HepG2 (cell line): Measurements from ENCODE around the gene MCAM. TPM values are rescaled to one million over a fixed set of nuclear protein-coding genes. Genes with fewer than 3 reads are reported as not detected.
A peak's percentile ranks its signal among the peaks of the same experiment; 100 is the strongest.

Experiments used
- ARNT ChIP-seq: fragments of 450-650 bp; IDR thresholded peaks from 2 replicates; pipeline ENCODE4 v1.6.1; 2017
- ARNTL ChIP-seq: sonication (generic); formaldehyde crosslinking; IDR thresholded peaks from 2 replicates; pipeline ENCODE4 v1.4.0; 2020; ENCODE audit warnings: mild to moderate bottlenecking, missing genetic modification reagents
- EZH2 ChIP-seq: conservative IDR thresholded peaks from 2 replicates; pipeline ENCODE4 v1.6.1; 2012; ENCODE audit warnings: mild to moderate bottlenecking, low read depth, low read length, moderate library complexity
- HDAC6 ChIP-seq: fragments of 200-600 bp; sonication (generic); IDR thresholded peaks from 2 replicates; pipeline ENCODE4 v1.7.0; 2017; ENCODE audit warnings: mild to moderate bottlenecking, antibody characterized with exemption, low read length, low read depth
- HMG20A ChIP-seq: IDR thresholded peaks from 2 replicates; pipeline ENCODE4 v1.6.1; 2016; ENCODE audit warnings: borderline replicate concordance
- HNRNPK ChIP-seq: fragments of 200-400 bp; formaldehyde crosslinking; IDR thresholded peaks from 2 replicates; pipeline ENCODE4 v1.6.1; 2018; ENCODE audit warnings: low read length, low read depth, moderate library complexity, mild to moderate bottlenecking; ENCODE audit not compliant: poor library complexity, severe bottlenecking
- IKZF1 ChIP-seq: fragments of 450-650 bp; IDR thresholded peaks from 2 replicates; pipeline ENCODE4 v1.7.1; 2016
- KDM5B ChIP-seq: sonication (generic); formaldehyde crosslinking; IDR thresholded peaks from 2 replicates; pipeline ENCODE4 v1.4.0; 2020; ENCODE audit warnings: missing genetic modification reagents, mild to moderate bottlenecking, borderline replicate concordance
- MLX ChIP-seq: IDR thresholded peaks from 2 replicates; pipeline ENCODE4 v1.6.1; 2016
- NONO ChIP-seq, 2 experiments: fragments of 450-650 bp in 1 of 2; sonication (generic) in 1 of 2; formaldehyde crosslinking in 1 of 2; IDR thresholded peaks in 1 of 2; conservative IDR thresholded peaks in 1 of 2; 2 replicates each; pipeline versions ENCODE4 v1.6.1 to v1.8.0; 2017 to 2022; ENCODE audit warnings: mild to moderate bottlenecking in 1 of 2, missing genetic modification reagents in 1 of 2, moderate library complexity in 1 of 2
- RBFOX2 ChIP-seq: fragments of 200-400 bp; formaldehyde crosslinking; IDR thresholded peaks from 2 replicates; pipeline ENCODE4 v1.6.1; 2017; ENCODE audit warnings: low read depth, mild to moderate bottlenecking, low read length
- SMARCE1 ChIP-seq: fragments of 450-650 bp; IDR thresholded peaks from 2 replicates; pipeline ENCODE4 v1.6.1; 2017; ENCODE audit warnings: borderline replicate concordance
- SNAPC2 ChIP-seq: sonication (generic); formaldehyde crosslinking; IDR thresholded peaks from 2 replicates; pipeline ENCODE4 v1.8.1; 2022; ENCODE audit warnings: mild to moderate bottlenecking, missing genetic modification reagents
- SUZ12 ChIP-seq: fragments of 150-350 bp; IDR thresholded peaks from 2 replicates; pipeline ENCODE4 v1.6.1; 2014; ENCODE audit warnings: low read depth, low read length
- TBP ChIP-seq: sonication (generic); formaldehyde crosslinking; IDR thresholded peaks from 2 replicates; pipeline ENCODE4 v1.5.0; 2020; ENCODE audit warnings: missing genetic modification reagents
- TOE1 ChIP-seq: sonication (generic); formaldehyde crosslinking; IDR thresholded peaks from 2 replicates; pipeline ENCODE4 v1.4.0; 2020; ENCODE audit warnings: mild to moderate bottlenecking, missing genetic modification reagents
- ZFP37 ChIP-seq: sonication (generic); formaldehyde crosslinking; IDR thresholded peaks from 2 replicates; pipeline ENCODE4 v1.4.0; 2020; ENCODE audit warnings: missing genetic modification reagents, borderline replicate concordance
- ZFP90 ChIP-seq: sonication (generic); formaldehyde crosslinking; IDR thresholded peaks from 2 replicates; pipeline ENCODE4 v1.8.0; 2022; ENCODE audit warnings: missing genetic modification reagents, mild to moderate bottlenecking, inconsistent platforms, borderline replicate concordance
- ZNF10 ChIP-seq: sonication (generic); formaldehyde crosslinking; IDR thresholded peaks from 2 replicates; pipeline ENCODE4 v1.4.0; 2020; ENCODE audit warnings: mild to moderate bottlenecking, low read depth, missing genetic modification reagents, borderline replicate concordance
- ZNF101 ChIP-seq: sonication (generic); formaldehyde crosslinking; IDR thresholded peaks from 2 replicates; pipeline ENCODE4 v1.4.0; 2020; ENCODE audit warnings: mild to moderate bottlenecking, low read depth, missing genetic modification reagents, borderline replicate concordance
- ZNF264 ChIP-seq: sonication (generic); formaldehyde crosslinking; IDR thresholded peaks from 2 replicates; pipeline ENCODE4 v1.4.0; 2020; ENCODE audit warnings: missing genetic modification reagents
- ZNF337 ChIP-seq: sonication (generic); formaldehyde crosslinking; IDR thresholded peaks from 2 replicates; pipeline ENCODE4 v1.5.1; 2020; ENCODE audit warnings: missing genetic modification reagents, low read depth, mild to moderate bottlenecking, borderline replicate concordance
- ZNF570 ChIP-seq: sonication (generic); formaldehyde crosslinking; IDR thresholded peaks from 2 replicates; pipeline ENCODE4 v1.4.0; 2020; ENCODE audit warnings: mild to moderate bottlenecking, missing genetic modification reagents, borderline replicate concordance
- ZNF605 ChIP-seq: sonication (generic); formaldehyde crosslinking; IDR thresholded peaks from 2 replicates; pipeline ENCODE4 v1.8.0; 2022; ENCODE audit warnings: mild to moderate bottlenecking, missing genetic modification reagents
- ZNF678 ChIP-seq: sonication (generic); formaldehyde crosslinking; IDR thresholded peaks from 2 replicates; pipeline ENCODE4 v1.4.0; 2020; ENCODE audit warnings: mild to moderate bottlenecking, missing genetic modification reagents
- ZNF710 ChIP-seq: sonication (generic); formaldehyde crosslinking; IDR thresholded peaks from 2 replicates; pipeline ENCODE4 v1.5.0; 2020; ENCODE audit warnings: mild to moderate bottlenecking, missing genetic modification reagents, borderline replicate concordance
- ZNF747 ChIP-seq: sonication (generic); formaldehyde crosslinking; IDR thresholded peaks from 2 replicates; pipeline ENCODE4 v1.8.1; 2023; ENCODE audit warnings: missing genetic modification reagents, mild to moderate bottlenecking, borderline replicate concordance
- ZNF749 ChIP-seq: sonication (generic); formaldehyde crosslinking; IDR thresholded peaks from 2 replicates; pipeline ENCODE4 v1.8.0; 2022; ENCODE audit warnings: mild to moderate bottlenecking, missing genetic modification reagents, moderate library complexity, borderline replicate concordance
- ZNF773 ChIP-seq: sonication (generic); formaldehyde crosslinking; IDR thresholded peaks from 2 replicates; pipeline ENCODE4 v1.4.0; 2020; ENCODE audit warnings: missing genetic modification reagents, borderline replicate concordance
- ZNF781 ChIP-seq: sonication (generic); formaldehyde crosslinking; IDR thresholded peaks from 2 replicates; pipeline ENCODE4 v1.5.1; 2020; ENCODE audit warnings: borderline replicate concordance, mild to moderate bottlenecking, missing genetic modification reagents; ENCODE audit errors: not compliant biosample characterization
- polyA plus RNA-seq, 8 experiments: library from polyadenylated mRNA; depleted of rRNA in 3 of 8; stranded (reverse) in 7 of 8; unstranded in 1 of 8; fragments of >200 nt; fragmentation: Illumina TruSeq in 4 of 8; extraction: Trizol in 4 of 8; gene quantifications; 2 replicates each; pipeline versions ENCODE4 v1.2.1 to v1.2.3, GENCODE V29; 2011 to 2016; ENCODE audit warnings: low read depth in 4 of 8, missing spikeins in 1 of 8, mixed read lengths in 1 of 8; ENCODE audit not compliant: insufficient read depth in 1 of 8
- total RNA-seq, 5 experiments: library from RNA; depleted of rRNA; stranded (reverse); fragments of >200 nt; fragmentation: Illumina TruSeq; extraction: Trizol; gene quantifications; 2 replicates each; pipeline ENCODE4 v1.2.3, GENCODE V29; 2016; ENCODE audit warnings: low read depth in 1 of 5

MCAM gene
- total and polyA plus RNA-seq, 2 of the 13 experiments (the other 11 are each of a cell fraction or from before 2014, with no cell fraction given) = 12.1 to 15.2 TPM

- no peak for TF ChIP-seq ZNF710 (CRISPR knock-in tag)
- no peak for TF ChIP-seq ARNT
- TF ChIP-seq KDM5B (CRISPR knock-in tag) = peak; percentile 11; the same call in 1 of the 2 replicates
- no peak for TF ChIP-seq ZNF264 (CRISPR knock-in tag)
- no peak for TF ChIP-seq IKZF1
- TF ChIP-seq ZNF337 (CRISPR knock-in tag) = no peak
- TF ChIP-seq TBP (CRISPR knock-in tag) = no peak
- TF ChIP-seq ZNF570 (CRISPR knock-in tag) = no peak
- no peak for TF ChIP-seq SMARCE1
- TF ChIP-seq HDAC6 = no peak
- no peak for TF ChIP-seq ZNF101
- TF ChIP-seq SNAPC2 (CRISPR knock-in tag) = no peak
- TF ChIP-seq ZNF781 (CRISPR knock-in tag) = no peak
- TF ChIP-seq EZH2 = no peak
- TF ChIP-seq ZNF678 = no peak
- TF ChIP-seq ZNF747 (CRISPR knock-in tag) = no peak
- TF ChIP-seq ZFP37 (CRISPR knock-in tag) = no peak
- TF ChIP-seq MLX (CRISPR knock-in tag) = no peak
- 0 out of 2 replicates have a peak, but pooled peaks have one; percentile 40 for TF ChIP-seq ZNF749 (CRISPR knock-in tag)
- peak; percentile 28; the same call in 1 of the 2 replicates for TF ChIP-seq ZNF605 (CRISPR knock-in tag)
- peak; percentile 87 for TF ChIP-seq HNRNPK
- no peak for TF ChIP-seq ARNTL (CRISPR knock-in tag)
- TF ChIP-seq TOE1 (CRISPR knock-in tag) = no peak
- TF ChIP-seq ZNF773 (CRISPR knock-in tag) = no peak
- TF ChIP-seq RBFOX2 = peak; percentile 10; the same call in 1 of the 2 replicates
- no peak for TF ChIP-seq HMG20A
- TF ChIP-seq SUZ12 = no peak
- TF ChIP-seq ZFP90 = no peak
- TF ChIP-seq NONO (IDR thresholded peaks at IDR 0.05) = no peak
- TF ChIP-seq NONO (CRISPR knock-in tag; conservative IDR thresholded peaks at IDR 0.05) = no peak
- no peak for TF ChIP-seq ZNF10 (CRISPR knock-in tag)
Observed at GRCh38 chr11:119340335-119341221, 23.6 kb upstream of the MCAM start, which contains the start of gene C1QTNF5 (continued).
